ENCODE data around the gene SULT1A1. TPM values are rescaled to one million over a fixed set of nuclear protein-coding genes. Genes with fewer than 3 reads are reported as not detected.
"Not testable (repeated sequence)": the region's sequence is repeated elsewhere in the genome, so short reads cannot be mapped to it uniquely, and the experiment has no call there.

SULT1A1 gene
- total RNA-seq, 1 experiment from 2014 or later, result 82.0 TPM

- H3F3A ChIP-seq (ENCODE audit: insufficient read depth, low read depth), result peaks cover 42% of the 10 kb centered on the region
- H2AFZ ChIP-seq, result no peak overlapping the region
- no peak overlapping the region for H3K4me3 ChIP-seq
- intact Hi-C loops (cut with micrococcal nuclease; ENCODE audit: unreplicated experiment), result loop anchor here (5.0 kb wide), 2 partner anchors 66 to 341 kb away; partner anchors contain the start of gene SGF29
- H3K4me2 ChIP-seq, result peak overlapping the region; percentile 31
- H3K79me2 ChIP-seq (ENCODE audit: low read depth), result peaks cover 40% of the 10 kb centered on the region
- H3K27ac ChIP-seq, result peak overlapping the region; percentile 54
- no peaks in the 10 kb centered on the region for H3K9me2 ChIP-seq (ENCODE audit: insufficient read depth)
- CTCF ChIA-PET, result interaction anchor here (0.6 to 1.3 kb wide), 3 partner anchors 20 to 69 kb away, joined by 3 to 5 read pairs (median 3); no protein-coding TSS in a partner anchor
- TF ChIP-seq CTCF (conservative IDR thresholded peaks at IDR 0.05), result no peak
- TF ChIP-seq EZH2 (IDR thresholded peaks at IDR 0.05; ENCODE audit: low read depth), result no peak
- H3K4me1 ChIP-seq (replicated peaks; ENCODE audit: insufficient read depth), result peaks cover 33% of the 10 kb centered on the region
- no peaks in the 10 kb centered on the region for H3K9me3 ChIP-seq (ENCODE audit: insufficient read depth, low read depth)
- H4K20me1 ChIP-seq (ENCODE audit: insufficient read depth), result no peaks in the 10 kb centered on the region
- POLR2A ChIA-PET (ENCODE audit: unreplicated experiment), result interaction anchor here (0.6 kb wide), 2 partner anchors 30 to 314 kb away, joined by 6 to 9 read pairs; partner anchors contain the start of gene CD19
- H3K27me3 ChIP-seq (ENCODE audit: insufficient read depth, low read depth), result no peaks in the 10 kb centered on the region
- BruUV-seq (replicated peaks), result no TSS peak
- peaks cover 15% of the 10 kb centered on the region; the same call in 1 of the 2 replicates for H3K36me3 ChIP-seq (ENCODE audit: low read depth)
- peak in 1 of 2 experiments; percentile 87 for DNase-seq
Observed at GRCh38 chr16:28617874-28618273, 8.0 kb upstream of the SULT1A1 start.

DNA sequence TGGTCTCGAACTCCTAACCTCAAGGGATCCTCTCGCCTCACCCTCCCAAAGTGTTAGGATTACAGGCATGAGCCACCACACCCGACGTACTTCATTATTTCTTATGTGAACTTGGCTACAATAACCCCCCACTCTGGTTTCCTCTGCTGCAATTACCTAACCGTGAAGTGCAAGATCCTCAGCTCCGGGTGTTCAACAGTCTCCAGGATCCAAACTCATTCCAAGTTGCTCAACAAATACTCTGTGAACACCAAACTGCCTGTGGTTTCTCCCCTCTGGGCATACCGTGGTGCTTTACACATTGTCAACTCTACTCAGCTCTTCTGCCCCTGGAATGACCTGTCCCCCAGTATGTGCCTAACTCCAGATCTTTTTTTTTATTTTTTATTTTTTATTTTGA, 6.8 kb upstream of the SULT1A1 start:
- intact Hi-C loops (cut with micrococcal nuclease; ENCODE audit: unreplicated experiment), result loop anchor here (5.0 kb wide), 2 partner anchors 64 to 339 kb away; partner anchors contain the start of gene SGF29
- POLR2A ChIA-PET (ENCODE audit: unreplicated experiment), result interaction anchor here (0.7 kb wide), 1 partner anchor 14 kb away, joined by 4 read pairs; no protein-coding TSS in a partner anchor

GRCh38 chr16:28616224-28616577, 6.4 kb upstream of the SULT1A1 start:
- H3K27ac ChIP-seq, result peak overlapping the region; percentile 54
- POLR2A ChIA-PET (ENCODE audit: unreplicated experiment); H3K27me3 ChIP-seq (ENCODE audit: insufficient read depth, low read depth); H3K9me2 ChIP-seq (ENCODE audit: insufficient read depth); H4K20me1 ChIP-seq (ENCODE audit: insufficient read depth); H2AFZ ChIP-seq; H3K9me3 ChIP-seq (ENCODE audit: insufficient read depth, low read depth); DNase-seq; H3K4me3 ChIP-seq; BruUV-seq (replicated peaks): not testable (repeated sequence)
- peaks cover 42% of the 10 kb centered on the region for H3F3A ChIP-seq (ENCODE audit: insufficient read depth, low read depth)
- H3K4me1 ChIP-seq (replicated peaks; ENCODE audit: insufficient read depth), result peaks cover 25% of the 10 kb centered on the region
- H3K4me2 ChIP-seq, result peak overlapping the region; percentile 31; the same call in 1 of the 2 replicates
- CTCF ChIA-PET, result interaction anchor here (1.1 kb wide), 1 partner anchor 18 kb away, joined by 4 read pairs; no protein-coding TSS in a partner anchor
- intact Hi-C loops (cut with micrococcal nuclease; ENCODE audit: unreplicated experiment), result loop anchor here (5.0 kb wide), 2 partner anchors 64 to 339 kb away; partner anchors contain the start of gene SGF29
- peaks cover 15% of the 10 kb centered on the region; the same call in 1 of the 2 replicates for H3K36me3 ChIP-seq (ENCODE audit: low read depth)
- peaks cover 26% of the 10 kb centered on the region for H3K79me2 ChIP-seq (ENCODE audit: low read depth)
- TF ChIP-seq CTCF (conservative IDR thresholded peaks at IDR 0.05), result 0 out of 2 replicates have a peak, but pooled peaks have one; percentile 3

More for the DNA sequence above, 6.8 kb upstream of the SULT1A1 start:
- H3F3A ChIP-seq (ENCODE audit: insufficient read depth, low read depth), result peaks cover 42% of the 10 kb centered on the region
- peak overlapping the region; percentile 54 for H3K27ac ChIP-seq
- H4K20me1 ChIP-seq (ENCODE audit: insufficient read depth), result no peaks in the 10 kb centered on the region
- peaks cover 15% of the 10 kb centered on the region; the same call in 1 of the 2 replicates for H3K36me3 ChIP-seq (ENCODE audit: low read depth)
- H3K4me3 ChIP-seq, result no peak overlapping the region
- peaks cover 28% of the 10 kb centered on the region for H3K79me2 ChIP-seq (ENCODE audit: low read depth)
- CTCF ChIA-PET, result interaction anchor here (0.7 to 1.3 kb wide), 2 partner anchors 19 to 336 kb away, joined by 3 to 5 read pairs; no protein-coding TSS in a partner anchor
- BruUV-seq (replicated peaks), result no TSS peak
- H3K9me3 ChIP-seq (ENCODE audit: insufficient read depth, low read depth), result no peaks in the 10 kb centered on the region
- TF ChIP-seq EZH2 (IDR thresholded peaks at IDR 0.05; ENCODE audit: low read depth) (no peak), CTCF (conservative IDR thresholded peaks at IDR 0.05) (no peak)
- no peak overlapping the region for H2AFZ ChIP-seq
- no peaks in the 10 kb centered on the region for H3K27me3 ChIP-seq (ENCODE audit: insufficient read depth, low read depth)
- peaks cover 26% of the 10 kb centered on the region for H3K4me1 ChIP-seq (replicated peaks; ENCODE audit: insufficient read depth)
- no peaks in the 10 kb centered on the region for H3K9me2 ChIP-seq (ENCODE audit: insufficient read depth)
- H3K4me2 ChIP-seq, result peak overlapping the region; percentile 31; the same call in 1 of the 2 replicates
- peak in 1 of 2 experiments; percentile 56 for DNase-seq

All from PC-9 (cell line).